Lung microvascular endothelial cell (primary cell): ENCODE measurements around the gene DDX5. TPM values are rescaled to one million over a fixed set of nuclear protein-coding genes. Genes with fewer than 3 reads are reported as not detected.
"Not testable (repeated sequence)": the region's sequence is repeated elsewhere in the genome, so short reads cannot be mapped to it uniquely, and the experiment has no call there.

ENCODE experiments used
- DNase-seq, 2 donors: peaks; one replicate each; pipeline versions ENCODE4 v3.0.0 to v3.0.0-alpha.2; 2010; ENCODE audit warnings: low read depth in 2 of 2
- total RNA-seq: library from RNA; depleted of rRNA; stranded (reverse); fragments of >200 nt; gene quantifications from 2 replicates; pipeline ENCODE4 v1.2.1, GENCODE V29; 2014

Gene DDX5
- total RNA-seq, 1 donor from 2014 or later: 429 TPM

- no peak for DNase-seq
Measured at GRCh38 chr17:64508683-64509082, 2.6 kb upstream of the DDX5 start.

- peak; percentile 77 to 92 for DNase-seq
Measured at GRCh38 chr17:64507413-64507782, 1.3 kb upstream of the DDX5 start.

DNA sequence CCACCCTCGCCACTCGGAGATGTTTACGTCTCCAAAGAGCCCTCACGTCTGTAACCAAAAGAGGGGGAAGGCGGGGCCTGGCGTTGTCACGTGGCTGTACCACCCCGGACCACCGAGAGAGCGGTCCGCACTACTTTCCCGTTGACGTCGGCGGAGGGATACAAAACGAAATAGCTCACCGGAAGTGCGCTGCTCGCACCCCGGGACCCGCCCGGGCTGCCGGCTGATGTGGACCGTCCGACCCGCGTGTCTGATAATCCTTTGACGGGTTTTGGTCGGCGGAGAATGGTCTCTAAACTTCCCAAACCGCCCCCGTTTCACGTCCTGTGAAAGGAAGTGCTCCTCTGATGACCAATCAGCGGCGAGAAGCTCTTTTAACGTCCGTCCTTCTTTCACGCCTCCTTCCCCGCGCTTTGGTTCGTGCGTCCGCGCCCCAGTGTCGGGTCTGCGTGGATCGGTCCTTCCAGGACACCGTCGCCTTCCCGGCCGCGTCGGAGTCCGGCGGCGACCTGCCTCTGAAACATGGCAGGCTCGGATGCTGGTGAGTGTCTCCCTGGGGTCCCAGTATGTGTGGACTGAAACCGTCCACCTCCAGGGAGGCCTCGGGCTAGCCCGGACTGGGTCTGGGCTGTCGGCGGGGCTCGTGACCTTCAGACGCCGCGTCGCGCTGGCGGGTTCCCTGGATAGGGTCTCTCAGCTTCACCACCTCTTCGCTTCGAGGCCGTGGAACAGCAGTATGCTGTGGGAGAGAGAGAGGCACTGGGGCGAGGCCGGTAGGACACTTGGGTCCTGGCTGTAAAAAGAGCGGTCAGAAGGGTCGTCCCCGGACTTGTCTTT lies 705 bp upstream of the DDX5 start, which contains the start of gene CEP95:
Gene CEP95 (plus strand): TSS at position 402 of the 837 bp plus-strand sequence. CDS start 121 bp downstream, at position 523.
- peak; percentile 98 for DNase-seq

GRCh38 chr17:64505340-64506200 lies 519 bp downstream of the DDX5 start:
- peak; percentile 88 to 93 for DNase-seq

DNA sequence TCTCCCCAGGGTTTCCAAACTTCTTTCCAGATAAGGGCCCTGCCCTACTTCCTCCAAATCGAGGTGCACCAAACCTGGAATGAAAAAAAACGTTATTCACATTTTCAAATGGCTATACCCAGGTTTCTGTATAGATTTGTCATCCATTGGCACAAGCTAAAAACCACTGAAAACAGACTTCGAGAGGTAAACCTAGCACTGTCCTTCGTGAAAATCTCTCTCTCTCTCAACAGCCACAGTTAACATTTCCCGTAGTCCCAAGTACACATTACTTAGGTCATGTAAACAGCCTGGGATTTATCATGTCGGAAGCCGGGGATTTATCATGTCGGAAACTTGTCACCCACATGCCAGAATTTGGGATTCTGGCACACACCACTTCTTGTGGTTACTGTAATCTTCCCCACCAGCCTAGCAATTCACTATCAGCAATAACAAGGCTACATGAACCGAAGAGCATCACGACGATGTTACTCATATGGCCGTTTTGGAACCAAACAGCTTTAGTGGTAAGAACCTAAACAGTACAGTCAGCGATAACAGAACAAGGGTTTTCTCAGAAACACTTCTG lies 1.2 kb downstream of the DDX5 start:
- DNase-seq: peak; percentile 75 to 82

GRCh38 chr17:64503821-64504768 lies 2.0 kb downstream of the DDX5 start:
- peak in 1 of 2 donors; percentile 28 for DNase-seq

GRCh38 chr17:64503341-64503740 lies 2.7 kb downstream of the DDX5 start:
- DNase-seq: no peak

GRCh38 chr17:64502809-64503208 lies 3.3 kb downstream of the DDX5 start:
- DNase-seq: no peak

DNA sequence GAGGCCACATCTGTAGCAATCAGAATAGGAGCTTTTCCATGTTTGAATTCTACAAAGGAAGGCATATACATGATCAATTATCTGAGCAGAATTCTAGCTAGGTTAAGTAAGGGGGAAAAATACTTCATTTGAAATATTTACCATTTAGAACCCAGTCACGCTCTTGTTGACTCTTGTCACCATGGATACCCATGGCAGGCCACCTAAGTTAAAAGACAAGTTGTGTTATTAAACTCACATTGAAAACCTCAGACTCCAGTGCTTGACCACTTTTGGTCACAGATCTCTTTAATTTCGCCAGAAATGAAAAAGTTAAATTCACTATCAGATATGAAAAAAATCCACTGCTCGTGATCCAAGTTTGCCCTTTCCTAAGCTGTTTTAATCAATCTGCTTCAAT lies 4.1 kb downstream of the DDX5 start:
- no peak for DNase-seq

DNA sequence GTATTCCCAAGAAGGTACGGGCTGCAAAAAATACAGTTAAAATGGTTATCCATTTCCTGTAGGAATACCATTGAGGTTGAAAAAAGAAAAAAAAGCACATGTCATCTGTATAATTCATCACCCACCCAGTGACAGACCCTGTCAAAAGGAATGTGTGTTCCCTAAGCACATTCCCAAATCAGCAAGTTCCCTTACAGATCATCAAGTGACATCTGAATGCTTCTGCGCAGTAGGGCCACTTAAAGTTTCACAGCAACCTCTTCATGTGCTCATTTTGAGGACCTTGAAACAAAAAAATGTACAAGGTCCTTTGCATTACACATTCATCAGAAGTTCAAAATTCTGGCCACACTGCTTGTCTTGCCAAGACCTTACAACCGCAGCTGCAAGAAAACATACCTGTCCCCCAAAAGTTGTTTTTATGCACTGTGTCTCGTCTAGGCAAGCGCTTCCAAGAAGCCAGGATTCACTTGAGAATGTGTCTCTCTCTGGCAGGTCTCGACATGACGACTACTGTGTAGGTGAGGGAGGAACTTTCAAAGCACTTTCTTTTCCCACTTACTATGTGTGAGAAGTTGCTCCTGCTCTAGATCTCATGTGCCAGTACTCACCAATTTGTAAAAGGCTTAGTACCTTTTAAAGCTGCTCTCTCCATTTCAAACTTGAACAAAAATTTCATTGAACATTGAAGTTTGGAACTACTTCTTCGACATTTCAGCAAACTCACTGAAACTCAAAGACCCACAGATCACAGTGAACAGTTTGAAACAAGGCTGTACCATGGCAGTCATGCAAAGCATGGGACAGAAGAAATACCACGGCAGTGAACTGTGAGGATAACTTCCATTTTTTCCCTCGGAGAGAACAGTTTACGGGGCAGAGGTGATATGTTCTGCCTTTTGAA lies 5.0 kb downstream of the DDX5 start:
- no peak for DNase-seq

DNA sequence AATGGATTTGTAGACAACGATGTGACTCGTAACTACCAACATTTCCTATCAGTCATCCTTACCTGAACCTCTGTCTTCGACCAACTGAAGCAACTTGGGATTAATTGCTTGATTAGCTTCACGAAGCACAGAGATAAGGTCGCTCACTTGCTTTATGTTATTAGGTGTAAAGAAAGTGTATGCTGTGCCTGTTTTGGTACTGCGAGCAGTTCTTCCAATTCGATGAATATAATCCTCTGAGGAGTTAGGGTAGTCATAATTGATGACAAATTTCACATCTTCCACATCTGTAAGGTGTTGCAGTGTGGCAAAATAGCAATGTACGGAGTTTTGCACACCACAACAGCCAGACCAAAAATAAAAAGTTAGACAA lies 5.6 kb downstream of the DDX5 start:
- no peak for DNase-seq

DNA sequence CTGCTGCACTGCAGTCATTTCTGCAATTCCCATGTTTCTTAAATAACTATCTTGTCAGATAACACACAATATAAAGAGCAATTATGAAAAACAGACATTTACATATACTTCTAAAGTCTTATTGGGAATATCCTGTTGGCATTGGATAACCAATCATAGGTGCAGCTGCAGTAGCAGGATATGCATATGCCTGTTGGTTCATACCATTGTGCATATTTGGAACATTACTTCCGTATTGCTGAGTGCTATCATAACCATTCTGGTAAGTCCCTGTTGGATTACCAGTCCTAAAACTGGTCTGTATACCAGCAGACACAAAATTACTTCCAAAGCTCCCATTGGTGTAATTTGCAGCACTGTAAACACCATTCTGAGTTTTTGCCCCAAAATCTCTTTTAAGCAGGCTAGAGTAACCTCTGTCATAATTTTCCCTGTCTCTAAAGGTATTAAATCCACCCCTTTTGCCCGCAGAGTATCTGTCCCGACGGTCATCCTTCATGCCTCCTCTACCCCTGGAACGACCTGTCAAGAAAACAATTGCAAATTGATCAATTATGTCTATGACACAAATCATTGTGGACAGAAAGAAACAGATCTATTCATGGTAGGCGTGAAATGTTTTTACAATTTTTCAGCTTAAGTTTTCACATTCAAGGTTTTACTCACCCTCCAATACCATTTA lies 6.1 kb downstream of the DDX5 start:
- peak in 1 of 2 donors; percentile 35 for DNase-seq

DNA sequence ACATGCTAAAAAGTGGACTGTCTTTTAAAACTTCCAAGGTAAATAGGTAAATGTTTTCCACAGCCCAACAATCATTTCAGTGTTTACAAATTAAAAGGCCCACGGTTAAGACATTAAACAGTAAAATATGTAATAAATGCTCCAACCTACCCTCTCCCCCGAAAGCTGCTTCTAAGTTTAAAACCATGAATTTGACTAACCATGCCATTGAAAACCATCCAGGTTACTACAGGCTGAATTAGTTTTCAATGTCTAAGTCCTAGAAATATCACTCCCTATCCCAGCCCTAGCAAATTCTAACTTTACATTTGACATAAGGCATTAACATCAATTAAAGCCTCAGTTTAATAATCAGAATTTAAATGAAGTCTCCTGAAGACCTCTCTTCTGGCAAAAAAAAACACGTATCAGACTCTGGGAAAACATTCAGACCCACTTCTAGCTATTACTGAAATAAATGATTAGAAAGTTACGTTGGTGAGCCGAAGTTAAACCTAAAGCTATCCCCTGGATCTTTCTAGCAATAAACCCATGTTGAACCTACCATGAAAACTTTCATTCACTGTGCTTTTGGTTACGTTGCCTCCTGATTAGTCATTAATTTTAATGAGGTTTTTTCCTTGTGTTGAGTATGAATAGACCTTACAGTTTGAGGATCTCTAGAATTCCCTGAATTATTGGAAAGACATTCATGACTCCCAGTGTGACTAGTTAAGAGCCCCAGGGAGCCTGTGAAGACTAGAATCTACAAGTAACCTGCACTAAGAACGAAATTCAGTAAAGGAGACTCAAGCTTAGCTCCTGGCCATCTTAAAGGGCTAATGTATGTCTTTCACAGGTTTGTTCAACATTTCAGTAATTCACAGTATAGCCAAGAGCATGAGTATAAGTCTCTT lies 7.5 kb downstream of the DDX5 start:
- DNase-seq: no peak

DNA sequence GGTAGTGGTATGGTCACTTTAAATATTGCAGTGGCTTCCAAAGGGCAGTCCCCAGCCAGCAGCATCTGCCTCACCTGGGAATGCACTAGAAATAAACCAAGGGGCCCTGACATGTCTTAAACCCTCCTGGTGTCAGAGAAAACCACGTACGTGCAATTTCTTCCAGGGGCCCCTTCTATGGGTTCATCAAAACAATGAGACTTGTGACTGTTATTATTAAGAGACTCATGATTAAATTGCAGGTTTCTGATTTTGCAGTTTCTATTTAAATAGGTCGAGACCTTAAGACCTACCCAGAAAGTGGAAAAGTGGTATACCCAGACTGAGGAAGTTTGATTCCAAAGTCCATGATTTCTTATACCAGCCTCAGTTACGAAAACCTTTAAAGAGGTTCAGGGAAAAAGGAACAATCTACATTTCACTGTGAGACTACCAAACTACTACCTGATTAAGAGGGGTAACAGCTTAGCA lies 8.5 kb downstream of the DDX5 start:
- no peak for DNase-seq

DNA sequence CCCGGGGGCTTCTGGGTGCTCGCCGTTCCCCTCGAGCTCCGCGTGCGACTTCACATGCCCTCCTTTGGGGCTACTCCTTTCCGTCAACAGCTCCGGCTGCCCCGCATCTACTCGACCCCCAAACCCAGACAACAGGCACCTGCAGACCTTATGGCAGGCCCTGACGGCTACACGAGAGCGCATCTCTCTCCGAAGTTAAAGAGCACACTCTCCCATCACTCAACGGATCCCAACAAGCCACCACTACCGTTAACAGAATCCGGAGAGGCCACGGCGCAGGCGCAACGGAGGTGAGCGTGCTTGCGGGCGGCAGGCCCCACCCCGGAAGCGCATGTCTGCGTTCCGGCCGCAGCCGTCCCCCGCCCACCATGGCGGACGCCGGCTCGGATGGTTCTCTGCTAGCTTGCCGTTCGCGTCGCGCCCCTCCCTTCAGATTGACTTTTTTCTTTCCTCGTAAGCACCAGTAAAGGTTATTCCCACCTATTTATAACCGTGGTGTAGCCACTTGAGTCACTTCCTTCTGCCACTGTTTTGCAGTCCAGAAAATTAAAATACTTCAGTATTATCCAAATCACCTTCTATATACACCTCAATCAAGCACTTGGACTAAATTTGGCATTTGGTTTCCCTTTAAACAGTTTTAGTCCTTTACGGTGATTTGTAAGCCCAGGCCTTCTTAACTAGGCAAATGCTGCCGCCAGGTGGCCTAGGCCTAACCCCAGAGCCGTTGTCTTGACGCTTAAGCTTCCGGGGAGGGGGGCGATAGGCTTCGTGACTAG lies 9.1 kb downstream of the DDX5 start, which contains the start of gene POLG2:
Gene POLG2 (minus strand): TSS at position 269 of the 779 bp plus-strand sequence. CDS start 86 bp downstream, at position 183.
- DNase-seq: peak; percentile 94 to 96

- peak in 1 of 2 donors; percentile 20 for DNase-seq
Measured at GRCh38 chr17:64496348-64496785, 9.7 kb downstream of the DDX5 start.

GRCh38 chr17:64495300-64495699 lies 10.8 kb downstream of the DDX5 start:
- not testable (repeated sequence) for DNase-seq
